ACHN (cell line): ENCODE measurements around the gene EDAR.

ENCODE experiments used
- DNase-seq: peaks from one replicate; pipeline ENCODE4 v3.0.0-alpha.2; 2015
- in situ Hi-C: cut with HindIII; loops from 2 replicates; pipeline ENCODE4 v1.10.0; 2017; ENCODE audit warnings: low sequenced_read_pairs, low pct_ligation_motif_present, low pct_unique_long_range_greater_than_20kb

EDAR gene

GRCh38 chr2:108947271-108947907 lies 41.6 kb downstream of the EDAR start:
- DNase-seq = no peak
- in situ Hi-C loops = no loop called here

- DNase-seq = no peak
- in situ Hi-C loops = no loop called here
Observed at GRCh38 chr2:108946442-108946841, 42.6 kb downstream of the EDAR start.

GRCh38 chr2:108945969-108946368 lies 43.1 kb downstream of the EDAR start:
- no peak for DNase-seq
- in situ Hi-C loops = no loop called here

GRCh38 chr2:108944601-108945331 lies 44.3 kb downstream of the EDAR start:
- no peak for DNase-seq
- in situ Hi-C loops = no loop called here

- in situ Hi-C loops = no loop called here
Observed at GRCh38 chr2:108943751-108944150, 45.3 kb downstream of the EDAR start.

GRCh38 chr2:108942888-108943287 lies 46.1 kb downstream of the EDAR start:
- no peak for DNase-seq
- in situ Hi-C loops = no loop called here

More at GRCh38 chr2:108943751-108944150, 45.3 kb downstream of the EDAR start:
- no peak for DNase-seq

- no peak for DNase-seq
- in situ Hi-C loops = no loop called here
Observed at GRCh38 chr2:108942231-108942825, 46.7 kb downstream of the EDAR start.

- in situ Hi-C loops = no loop called here
- DNase-seq = no peak
Observed at GRCh38 chr2:108941767-108942166, 47.3 kb downstream of the EDAR start.

- no peak for DNase-seq
- in situ Hi-C loops = no loop called here
Observed at GRCh38 chr2:108941161-108941665, 47.8 kb downstream of the EDAR start.

- in situ Hi-C loops = no loop called here
- no peak for DNase-seq
Observed at GRCh38 chr2:108940156-108940555, 48.9 kb downstream of the EDAR start.

- no peak for DNase-seq
- in situ Hi-C loops = no loop called here
Observed at GRCh38 chr2:108938077-108938710, 50.8 kb downstream of the EDAR start.

GRCh38 chr2:108937367-108938017 lies 51.5 kb downstream of the EDAR start:
- DNase-seq = no peak
- in situ Hi-C loops = no loop called here

- in situ Hi-C loops = no loop called here
- DNase-seq = no peak
Observed at GRCh38 chr2:108936866-108937265, 52.2 kb downstream of the EDAR start.

- DNase-seq = no peak
- in situ Hi-C loops = no loop called here
Observed at GRCh38 chr2:108936076-108936864, 52.8 kb downstream of the EDAR start.

GRCh38 chr2:108935271-108935741 lies 53.7 kb downstream of the EDAR start:
- in situ Hi-C loops = no loop called here
- DNase-seq = no peak

- in situ Hi-C loops = no loop called here
- DNase-seq = no peak
Observed at GRCh38 chr2:108934583-108935245, 54.3 kb downstream of the EDAR start.

GRCh38 chr2:108934151-108934550 lies 54.9 kb downstream of the EDAR start:
- DNase-seq = no peak
- in situ Hi-C loops = no loop called here
